ENCODE measurements around the gene PACSIN3. TPM values are rescaled to one million over a fixed set of nuclear protein-coding genes. Genes with fewer than 3 reads are reported as not detected.

Gene PACSIN3
- total and polyA plus RNA-seq, 2 of the 13 experiments (the other 11 are each of a cell fraction or from before 2014, with no cell fraction given) = 47.9 to 93.3 TPM

GRCh38 chr11:47176328-47177228 lies 9.7 kb downstream of the PACSIN3 start, which contains the start of gene ARFGAP2 (continued):
- TF ChIP-seq, protein P1, sequence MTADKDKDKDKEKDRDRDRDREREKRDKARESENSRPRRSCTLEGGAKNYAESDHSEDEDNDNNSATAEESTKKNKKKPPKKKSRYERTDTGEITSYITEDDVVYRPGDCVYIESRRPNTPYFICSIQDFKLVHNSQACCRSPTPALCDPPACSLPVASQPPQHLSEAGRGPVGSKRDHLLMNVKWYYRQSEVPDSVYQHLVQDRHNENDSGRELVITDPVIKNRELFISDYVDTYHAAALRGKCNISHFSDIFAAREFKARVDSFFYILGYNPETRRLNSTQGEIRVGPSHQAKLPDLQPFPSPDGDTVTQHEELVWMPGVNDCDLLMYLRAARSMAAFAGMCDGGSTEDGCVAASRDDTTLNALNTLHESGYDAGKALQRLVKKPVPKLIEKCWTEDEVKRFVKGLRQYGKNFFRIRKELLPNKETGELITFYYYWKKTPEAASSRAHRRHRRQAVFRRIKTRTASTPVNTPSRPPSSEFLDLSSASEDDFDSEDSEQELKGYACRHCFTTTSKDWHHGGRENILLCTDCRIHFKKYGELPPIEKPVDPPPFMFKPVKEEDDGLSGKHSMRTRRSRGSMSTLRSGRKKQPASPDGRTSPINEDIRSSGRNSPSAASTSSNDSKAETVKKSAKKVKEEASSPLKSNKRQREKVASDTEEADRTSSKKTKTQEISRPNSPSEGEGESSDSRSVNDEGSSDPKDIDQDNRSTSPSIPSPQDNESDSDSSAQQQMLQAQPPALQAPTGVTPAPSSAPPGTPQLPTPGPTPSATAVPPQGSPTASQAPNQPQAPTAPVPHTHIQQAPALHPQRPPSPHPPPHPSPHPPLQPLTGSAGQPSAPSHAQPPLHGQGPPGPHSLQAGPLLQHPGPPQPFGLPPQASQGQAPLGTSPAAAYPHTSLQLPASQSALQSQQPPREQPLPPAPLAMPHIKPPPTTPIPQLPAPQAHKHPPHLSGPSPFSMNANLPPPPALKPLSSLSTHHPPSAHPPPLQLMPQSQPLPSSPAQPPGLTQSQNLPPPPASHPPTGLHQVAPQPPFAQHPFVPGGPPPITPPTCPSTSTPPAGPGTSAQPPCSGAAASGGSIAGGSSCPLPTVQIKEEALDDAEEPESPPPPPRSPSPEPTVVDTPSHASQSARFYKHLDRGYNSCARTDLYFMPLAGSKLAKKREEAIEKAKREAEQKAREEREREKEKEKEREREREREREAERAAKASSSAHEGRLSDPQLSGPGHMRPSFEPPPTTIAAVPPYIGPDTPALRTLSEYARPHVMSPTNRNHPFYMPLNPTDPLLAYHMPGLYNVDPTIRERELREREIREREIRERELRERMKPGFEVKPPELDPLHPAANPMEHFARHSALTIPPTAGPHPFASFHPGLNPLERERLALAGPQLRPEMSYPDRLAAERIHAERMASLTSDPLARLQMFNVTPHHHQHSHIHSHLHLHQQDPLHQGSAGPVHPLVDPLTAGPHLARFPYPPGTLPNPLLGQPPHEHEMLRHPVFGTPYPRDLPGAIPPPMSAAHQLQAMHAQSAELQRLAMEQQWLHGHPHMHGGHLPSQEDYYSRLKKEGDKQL (CRISPR knock-in tag; IDR thresholded peaks at IDR 0.05; ENCODE audit: low read depth) = no peak
- TF ChIP-seq ZNF235 (CRISPR knock-in tag; IDR thresholded peaks at IDR 0.05; ENCODE audit: borderline replicate concordance) (no peak), ZBTB46 (CRISPR knock-in tag; IDR thresholded peaks at IDR 0.05; ENCODE audit: borderline replicate concordance) (no peak), TSC22D2 (CRISPR knock-in tag; IDR thresholded peaks at IDR 0.05; ENCODE audit: borderline replicate concordance) (peak; percentile 16; the same call in 1 of the 2 replicates), AGO1 (IDR thresholded peaks at IDR 0.05; ENCODE audit: low read depth, low read length, poor library complexity, severe bottlenecking) (peak; percentile 100), ZNF460 (CRISPR knock-in tag; IDR thresholded peaks at IDR 0.05; ENCODE audit: borderline replicate concordance) (no peak), ARID5B (CRISPR knock-in tag; IDR thresholded peaks at IDR 0.05) (0 out of 2 replicates have a peak, but pooled peaks have one; percentile 18), ZSCAN22 (CRISPR knock-in tag; IDR thresholded peaks at IDR 0.05) (peak; percentile 30; the same call in 1 of the 2 replicates), PTBP1 (IDR thresholded peaks at IDR 0.05; ENCODE audit: low read depth, low read length, poor library complexity, severe bottlenecking) (no peak), NR2F2 (IDR thresholded peaks at IDR 0.05; ENCODE audit: borderline replicate concordance, low read depth) (no peak; the same call in 1 of the 2 replicates), ZNF547 (CRISPR knock-in tag; IDR thresholded peaks at IDR 0.05) (no peak), PHF20 (CRISPR knock-in tag; IDR thresholded peaks at IDR 0.05) (peak; percentile 81)
- TF ChIP-seq, protein P2, sequence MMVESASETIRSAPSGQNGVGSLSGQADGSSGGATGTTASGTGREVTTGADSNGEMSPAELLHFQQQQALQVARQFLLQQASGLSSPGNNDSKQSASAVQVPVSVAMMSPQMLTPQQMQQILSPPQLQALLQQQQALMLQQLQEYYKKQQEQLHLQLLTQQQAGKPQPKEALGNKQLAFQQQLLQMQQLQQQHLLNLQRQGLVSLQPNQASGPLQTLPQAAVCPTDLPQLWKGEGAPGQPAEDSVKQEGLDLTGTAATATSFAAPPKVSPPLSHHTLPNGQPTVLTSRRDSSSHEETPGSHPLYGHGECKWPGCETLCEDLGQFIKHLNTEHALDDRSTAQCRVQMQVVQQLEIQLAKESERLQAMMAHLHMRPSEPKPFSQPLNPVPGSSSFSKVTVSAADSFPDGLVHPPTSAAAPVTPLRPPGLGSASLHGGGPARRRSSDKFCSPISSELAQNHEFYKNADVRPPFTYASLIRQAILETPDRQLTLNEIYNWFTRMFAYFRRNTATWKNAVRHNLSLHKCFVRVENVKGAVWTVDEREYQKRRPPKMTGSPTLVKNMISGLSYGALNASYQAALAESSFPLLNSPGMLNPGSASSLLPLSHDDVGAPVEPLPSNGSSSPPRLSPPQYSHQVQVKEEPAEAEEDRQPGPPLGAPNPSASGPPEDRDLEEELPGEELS (CRISPR knock-in tag; IDR thresholded peaks at IDR 0.05) = peak; percentile 18; the same call in 1 of the 2 replicates
